HepG2 (cell line): Measurements from ENCODE around the gene MYO15A. TPM values are rescaled to one million over a fixed set of nuclear protein-coding genes. Genes with fewer than 3 reads are reported as not detected.

ENCODE experiments used
- ATAC-seq: fragments of 200-7000 bp; cut with Tn5 transposase; 3 replicates; pipeline ENCODE4 v1.9.1; 2020; ENCODE audit warnings: mild to moderate bottlenecking, moderate library complexity
- BruUV-seq: library from RNA; stranded (reverse); fragments of 400-500 nt; replicated peaks from 2 replicates; lab custom pipeline; 2021; lab: Mats Ljungman, UMichigan
- CTCF ChIA-PET: fragments of 300-600 bp; formaldehyde crosslinking; extraction: SDS; loops from one replicate; lab custom pipeline; 2021; ENCODE audit warnings: low total read pairs, inconsistent platforms, low intra/inter-chr PET ratio; lab: Yijun Ruan, JAX
- POLR2A ChIA-PET: fragments of 350-600 bp; sonication (Branson Sonifier 250); formaldehyde crosslinking; loops from one replicate; lab custom pipeline; 2020; ENCODE audit warnings: antibody characterized with exemption, inconsistent platforms; lab: Yijun Ruan, JAX
- DNase-seq: peaks from one replicate; pipeline ENCODE4 v3.0.0-alpha.2; 2015; ENCODE audit warnings: low spot score
- FAIRE-seq: peaks from 3 replicates; lab custom pipeline; 2011; peaks lifted over from hg19 to GRCh38; lab: Jason Lieb, UNC
- H2AFZ ChIP-seq: one replicate; pipeline ENCODE4 v1.6.1; 2011; ENCODE audit warnings: low read length, inconsistent platforms
- H3K27ac ChIP-seq: fragments of 300-600 bp; 3 replicates; pipeline ENCODE4 v1.8.0; 2011; ENCODE audit warnings: mixed run types, mild to moderate bottlenecking, mixed read lengths, low read length, inconsistent platforms; ENCODE audit not compliant: insufficient read depth; ENCODE audit errors: extremely low read length
- H3K27me3 ChIP-seq, 2 experiments: fragments of 200-600 bp in 1 of 2; 2 replicates in 1 of 2; 3 replicates in 1 of 2; pipeline versions ENCODE4 v1.6.0 to v1.8.0; 2011; ENCODE audit warnings: low read length in 2 of 2, mild to moderate bottlenecking in 2 of 2, moderate library complexity in 2 of 2, inconsistent platforms in 1 of 2; ENCODE audit not compliant: insufficient read depth in 2 of 2, control insufficient read depth in 1 of 2
- H3K36me3 ChIP-seq, 2 experiments: fragments of 200-600 bp in 1 of 2; replicated peaks in 1 of 2; 2 replicates in 1 of 2; 3 replicates in 1 of 2; pipeline versions ENCODE4 v1.5.1 to v1.8.0; 2011; ENCODE audit warnings: low read length in 2 of 2, inconsistent platforms in 1 of 2; ENCODE audit not compliant: insufficient read depth in 2 of 2, control insufficient read depth in 1 of 2
- H3K4me1 ChIP-seq: 2 replicates; pipeline ENCODE4 v1.5.1; 2012; ENCODE audit warnings: low read length, inconsistent platforms; ENCODE audit not compliant: insufficient read depth
- H3K4me2 ChIP-seq: 2 replicates; pipeline ENCODE4 v1.6.0; 2011; ENCODE audit warnings: low read depth, low read length, inconsistent platforms
- H3K4me3 ChIP-seq, 3 experiments: fragments of 200-600 bp in 1 of 3; sonication (generic), shearing (Covaris generic) in 1 of 3; replicated peaks in 1 of 3; 2 replicates each; pipeline ENCODE4 v1.5.1; 2011 to 2016; ENCODE audit warnings: low read length in 3 of 3, inconsistent platforms in 2 of 3, low read depth in 2 of 3, mild to moderate bottlenecking in 2 of 3, control low read depth in 1 of 3, mixed read lengths in 1 of 3; ENCODE audit not compliant: insufficient read depth in 1 of 3
- H3K79me2 ChIP-seq: one replicate; pipeline ENCODE4 v1.6.1; 2011; ENCODE audit warnings: low read length, inconsistent platforms; ENCODE audit not compliant: insufficient read depth
- H3K9ac ChIP-seq: 2 replicates; pipeline ENCODE4 v1.6.0; 2011; ENCODE audit warnings: mild to moderate bottlenecking, low read depth, low read length, inconsistent platforms; ENCODE audit not compliant: insufficient read depth
- H3K9me3 ChIP-seq: 2 replicates; pipeline ENCODE4 v1.5.1; 2012; ENCODE audit warnings: mild to moderate bottlenecking, low read length
- H4K20me1 ChIP-seq: 2 replicates; pipeline ENCODE4 v1.6.0; 2011; ENCODE audit warnings: inconsistent platforms, mild to moderate bottlenecking, low read length, moderate library complexity; ENCODE audit not compliant: insufficient read depth
- BCL6 ChIP-seq: IDR thresholded peaks from 2 replicates; pipeline ENCODE4 v1.6.1; 2016; ENCODE audit warnings: missing genetic modification reagents, missing compliant biosample characterization
- BHLHE40 ChIP-seq: IDR thresholded peaks from 2 replicates; pipeline ENCODE4 v1.6.1; 2011; ENCODE audit warnings: low read length, improper control_type of control experiment
- HHEX ChIP-seq: IDR thresholded peaks from 2 replicates; pipeline ENCODE4 v1.6.1; 2016; ENCODE audit warnings: control low read depth
- KLF6 ChIP-seq: IDR thresholded peaks from 2 replicates; pipeline ENCODE4 v1.8.0; 2016; ENCODE audit warnings: missing biosample characterization, missing genetic modification reagents
- LRRFIP1 ChIP-seq: sonication (generic); formaldehyde crosslinking; conservative IDR thresholded peaks from 2 replicates; pipeline ENCODE4 v1.4.0; 2020; ENCODE audit warnings: missing genetic modification reagents
- MED8 ChIP-seq: sonication (generic); formaldehyde crosslinking; IDR thresholded peaks from 2 replicates; pipeline ENCODE4 v1.8.1; 2023; ENCODE audit warnings: mild to moderate bottlenecking, missing genetic modification reagents; ENCODE audit not compliant: insufficient replicate concordance
- MTERF4 ChIP-seq: sonication (generic); formaldehyde crosslinking; IDR thresholded peaks from 2 replicates; pipeline ENCODE4 v1.8.0; 2023; ENCODE audit warnings: mild to moderate bottlenecking, missing genetic modification reagents
- NFE2L1 ChIP-seq: sonication (generic); formaldehyde crosslinking; IDR thresholded peaks from 2 replicates; pipeline ENCODE4 v1.4.0; 2020; ENCODE audit warnings: missing genetic modification reagents, mild to moderate bottlenecking, borderline replicate concordance
- RNF2 ChIP-seq: fragments of 450-650 bp; conservative IDR thresholded peaks from 2 replicates; pipeline ENCODE4 v1.6.1; 2016; ENCODE audit warnings: low read depth
- ZBTB2 ChIP-seq: sonication (generic); formaldehyde crosslinking; IDR thresholded peaks from 2 replicates; pipeline ENCODE4 v1.8.0; 2022; ENCODE audit warnings: low read depth, missing genetic modification reagents
- ZMYM2 ChIP-seq: sonication (generic); formaldehyde crosslinking; IDR thresholded peaks from 2 replicates; pipeline ENCODE4 v1.8.0; 2022; ENCODE audit warnings: mild to moderate bottlenecking, missing genetic modification reagents
- ZNF75D ChIP-seq: sonication (generic); formaldehyde crosslinking; IDR thresholded peaks from 2 replicates; pipeline ENCODE4 v1.8.1; 2023; ENCODE audit warnings: missing genetic modification reagents, mild to moderate bottlenecking, borderline replicate concordance
- WGBS: methylation state at CpG from one replicate; pipeline ENCODE4 v1.1.6; 2017; ENCODE audit warnings: low lambda C conversion rate; 5-methylcytosine and 5-hydroxymethylcytosine counted together
- in situ Hi-C: cut with HindIII; loops from 2 replicates; pipeline ENCODE4 v1.10.0; 2017; ENCODE audit warnings: low pct_unique_long_range_greater_than_20kb; ENCODE audit not compliant: extremely low pct_ligation_motif_present
- intact Hi-C: fragments of 100-400 bp; cut with micrococcal nuclease; formaldehyde crosslinking; loops from one replicate; pipeline ENCODE4 v1.10.0; 2022; ENCODE audit not compliant: unreplicated experiment
- polyA plus RNA-seq, 8 experiments: library from polyadenylated mRNA; depleted of rRNA in 3 of 8; stranded (reverse) in 7 of 8; unstranded in 1 of 8; fragments of >200 nt; fragmentation: Illumina TruSeq in 4 of 8; extraction: Trizol in 4 of 8; gene quantifications; 2 replicates each; pipeline versions ENCODE4 v1.2.1 to v1.2.3, GENCODE V29; 2011 to 2016; ENCODE audit warnings: low read depth in 4 of 8, missing spikeins in 1 of 8, mixed read lengths in 1 of 8; ENCODE audit not compliant: insufficient read depth in 1 of 8
- total RNA-seq, 5 experiments: library from RNA; depleted of rRNA; stranded (reverse); fragments of >200 nt; fragmentation: Illumina TruSeq; extraction: Trizol; gene quantifications; 2 replicates each; pipeline ENCODE4 v1.2.3, GENCODE V29; 2016; ENCODE audit warnings: low read depth in 1 of 5

MYO15A gene
- total and polyA plus RNA-seq, 2 of the 13 experiments (the other 11 are each of a cell fraction or from before 2014, with no cell fraction given): 0.07 to 0.20 TPM

- Histone ChIP-seq H3K36me3 (no peaks in the 10 kb centered on the region), H3K4me3 (no peak overlapping the region), H3K79me2 (peaks cover 12% of the 10 kb centered on the region), H3K27me3 (peaks cover 0 to 3% of the 10 kb centered on the region in 2 experiments; a peak in 1 of 5 replicates), H3K9me3 (no peaks in the 10 kb centered on the region), H4K20me1 (no peaks in the 10 kb centered on the region), H3K9ac (no peak overlapping the region), H3K27ac (no peak overlapping the region), H2AFZ (no peak overlapping the region), H3K4me2 (no peak overlapping the region), H3K4me1 (peaks cover 38% of the 10 kb centered on the region)
- TF ChIP-seq MTERF4 (CRISPR knock-in tag) (no peak), BHLHE40 (peak; percentile 29; the same call in 1 of the 2 replicates)
- CTCF ChIA-PET: no interaction called here
- intact Hi-C loops: no loop called here
- POLR2A ChIA-PET: no interaction called here
- no TSS peak for BruUV-seq
- ATAC-seq (no peak), DNase-seq (no peak), FAIRE-seq (no peak)
- 29% methylated on average over 4 of the region's 4 CpGs for WGBS
- in situ Hi-C loops: no loop called here
Measured at GRCh38 chr17:18084256-18084655, 24.3 kb upstream of the MYO15A start.

GRCh38 chr17:18087610-18088491 lies 20.7 kb upstream of the MYO15A start, which contains the start of gene DRG2:
Gene DRG2, plus strand, starts transcription at chr17:18087948. Its CDS starts 76 bp downstream, at chr17:18088024.
- H3K79me2 ChIP-seq: peaks cover 16% of the 10 kb centered on the region
- POLR2A ChIA-PET: interaction anchor here (2.1 kb wide), 1 partner anchor 95 kb away, joined by 5 read pairs; the partner anchor contains the start of gene ALKBH5
- intact Hi-C loops: no loop called here
- TSS peak; percentile 76 for BruUV-seq
- H3K27me3 ChIP-seq: peaks cover 0 to 3% of the 10 kb centered on the region in 2 experiments; a peak in 1 of 5 replicates
- 1% methylated on average over 10 of the region's 52 CpGs for WGBS
- H3K9me3 ChIP-seq: no peaks in the 10 kb centered on the region
- H3K27ac ChIP-seq: peak within 1 kb of the TSS; percentile 67
- peak within 1 kb of the TSS; percentile 84 to 99 (median 96) for H3K4me3 ChIP-seq
- no peaks in the 10 kb centered on the region for H4K20me1 ChIP-seq
- DNase-seq: peak; percentile 94
- H3K9ac ChIP-seq: peak within 1 kb of the TSS; percentile 89
- peak; percentile 99 for ATAC-seq
- CTCF ChIA-PET: no interaction called here
- H3K36me3 ChIP-seq: no peaks in the 10 kb centered on the region; a peak in 2 of 5 replicates
- H2AFZ ChIP-seq: no peak within 1 kb of the TSS
- in situ Hi-C loops: no loop called here
- peak; percentile 73 for FAIRE-seq
- peaks cover 35% of the 10 kb centered on the region for H3K4me1 ChIP-seq
- H3K4me2 ChIP-seq: peak within 1 kb of the TSS; percentile 90
- 0 out of 2 replicates have a peak, but pooled peaks have one; percentile 14 for TF ChIP-seq HHEX (CRISPR knock-in tag)
- peak; percentile 76 for TF ChIP-seq BCL6 (CRISPR knock-in tag)
- TF ChIP-seq LRRFIP1 (CRISPR knock-in tag): no peak
- TF ChIP-seq MED8 (CRISPR knock-in tag): peak; percentile 28
- peak; percentile 63 for TF ChIP-seq ZMYM2
- TF ChIP-seq KLF6 (CRISPR knock-in tag): no peak; the same call in 1 of the 2 replicates
- peak; percentile 57; the same call in 1 of the 2 replicates for TF ChIP-seq RNF2
- TF ChIP-seq ZNF75D (CRISPR knock-in tag): no peak
- TF ChIP-seq NFE2L1 (CRISPR knock-in tag): no peak
- peak; percentile 83 for TF ChIP-seq ZBTB2 (CRISPR knock-in tag)
